Caco-2 (cell line): ENCODE results near the gene MNAT1. TPM values are rescaled to one million over a fixed set of nuclear protein-coding genes. Genes with fewer than 3 reads are reported as not detected.
"Not testable (repeated sequence)": the region's sequence is repeated elsewhere in the genome, so short reads cannot be mapped to it uniquely, and the experiment has no call there.

ENCODE experiments used
- BruUV-seq: library from RNA; stranded (reverse); fragments of 400-500 nt; replicated peaks from 2 replicates; lab custom pipeline; 2021; lab: Mats Ljungman, UMichigan
- CTCF ChIA-PET: fragments of 300-600 bp; sonication (Branson Sonifier 250); formaldehyde crosslinking; loops from one replicate; lab custom pipeline; 2022; ENCODE audit warnings: antibody characterized with exemption; lab: Charles Lee
- POLR2A ChIA-PET: fragments of 300-600 bp; sonication (Branson Sonifier 250); formaldehyde crosslinking; loops from one replicate; lab custom pipeline; 2022; ENCODE audit warnings: antibody characterized with exemption; lab: Charles Lee
- DNase-seq, 2 experiments: peaks; one replicate each; pipeline versions ENCODE4 v3.0.0 to v3.0.0-alpha.2; 2020 to 2022
- H3K27me3 ChIP-seq: replicated peaks from 2 replicates; pipeline ENCODE4 v1.6.0; 2011; ENCODE audit warnings: low read length; ENCODE audit not compliant: control insufficient read depth, insufficient read depth
- H3K36me3 ChIP-seq: 2 replicates; pipeline ENCODE4 v1.5.1; 2011; ENCODE audit warnings: low read length; ENCODE audit not compliant: control insufficient read depth, insufficient read depth
- H3K4me1 ChIP-seq: fragments of 250-450 bp; sonication (Bioruptor Pico); 2 replicates; pipeline ENCODE4 v1.5.1; 2020; ENCODE audit warnings: mild to moderate bottlenecking
- H3K4me3 ChIP-seq: 2 replicates; pipeline ENCODE4 v1.5.1; 2011; ENCODE audit warnings: low read depth, mild to moderate bottlenecking, control low read depth, low read length
- H3K9me3 ChIP-seq: fragments of 250-450 bp; sonication (Bioruptor Pico); 2 replicates; pipeline ENCODE4 v1.5.1; 2020; ENCODE audit warnings: mild to moderate bottlenecking, moderate library complexity
- H3K27ac Mint-ChIP-seq: one replicate; pipeline ENCODE4 v1.8.0; 2022; ENCODE audit warnings: mixed read lengths; ENCODE audit not compliant: unreplicated experiment
- H3K27me3 Mint-ChIP-seq: one replicate; pipeline ENCODE4 v1.8.0; 2022; ENCODE audit warnings: mixed read lengths; ENCODE audit not compliant: insufficient read depth, unreplicated experiment
- H3K36me3 Mint-ChIP-seq: one replicate; pipeline ENCODE4 v1.8.0; 2022; ENCODE audit warnings: mild to moderate bottlenecking, mixed read lengths; ENCODE audit not compliant: insufficient read depth, unreplicated experiment
- H3K4me1 Mint-ChIP-seq: one replicate; pipeline ENCODE4 v1.8.0; 2022; ENCODE audit warnings: low read depth, mixed read lengths; ENCODE audit not compliant: unreplicated experiment
- H3K4me3 Mint-ChIP-seq: one replicate; pipeline ENCODE4 v1.8.0; 2022; ENCODE audit warnings: mild to moderate bottlenecking, moderate library complexity, mixed read lengths; ENCODE audit not compliant: unreplicated experiment
- H3K9me3 Mint-ChIP-seq: one replicate; pipeline ENCODE4 v1.8.0; 2022; ENCODE audit warnings: mixed read lengths; ENCODE audit not compliant: unreplicated experiment
- CTCF ChIP-seq, 2 experiments: fragments of 200-600 bp in 1 of 2; IDR thresholded peaks; 1 replicate in 1 of 2; 2 replicates in 1 of 2; pipeline versions ENCODE4 v1.5.1 to v1.8.0; 2011 to 2022; ENCODE audit warnings: antibody characterized with exemption in 1 of 2, control low read depth in 1 of 2, inconsistent platforms in 1 of 2, low read depth in 1 of 2, low read length in 1 of 2, mild to moderate bottlenecking in 1 of 2, moderate library complexity in 1 of 2; ENCODE audit not compliant: insufficient read depth in 1 of 2, severe bottlenecking in 1 of 2, unreplicated experiment in 1 of 2
- intact Hi-C: fragments of 100-400 bp; cut with micrococcal nuclease; formaldehyde crosslinking; loops from one replicate; pipeline ENCODE4 v1.10.0; 2022; ENCODE audit not compliant: unreplicated experiment
- total RNA-seq: library from RNA; stranded (reverse); gene quantifications from 2 replicates; pipeline ENCODE4 v1.2.3, GENCODE V29; 2022

MNAT1 gene
- total RNA-seq, 1 experiment from 2014 or later: 36.4 TPM

- DNase-seq: no peak
- TF ChIP-seq CTCF (IDR thresholded peaks at IDR 0.05; ENCODE audit: insufficient read depth in 1 of 2, low read depth in 1 of 2, low read length in 1 of 2, severe bottlenecking in 1 of 2, unreplicated experiment in 1 of 2): no peak
- Mint-ChIP-seq H3K27me3 (no peaks in the 10 kb centered on the region), H3K27ac (no peak overlapping the region), H3K9me3 (no peaks in the 10 kb centered on the region), H3K4me1 (peaks cover 8% of the 10 kb centered on the region), H3K36me3 (no peaks in the 10 kb centered on the region), H3K4me3 (no peak overlapping the region)
- ChIA-PET POLR2A (no interaction called here), CTCF (no interaction called here)
- H3K4me3 ChIP-seq: no peak overlapping the region
- intact Hi-C loops: no loop called here
- H3K36me3 ChIP-seq: no peaks in the 10 kb centered on the region
- no TSS peak for BruUV-seq
- peaks cover 4% of the 10 kb centered on the region; the same call in 1 of the 2 replicates for H3K4me1 ChIP-seq
- H3K27me3 ChIP-seq: no peaks in the 10 kb centered on the region
- no peaks in the 10 kb centered on the region for H3K9me3 ChIP-seq
These were observed 43.5 kb downstream of the MNAT1 start for GRCh38 chr14:60777856-60778578.

- H3K36me3 Mint-ChIP-seq, H3K4me1 Mint-ChIP-seq, H3K27me3 Mint-ChIP-seq, POLR2A ChIA-PET, H3K27me3 ChIP-seq, CTCF ChIA-PET, H3K4me1 ChIP-seq, H3K9me3 ChIP-seq, H3K9me3 Mint-ChIP-seq, H3K36me3 ChIP-seq, BruUV-seq, H3K4me3 ChIP-seq, intact Hi-C loops, H3K27ac Mint-ChIP-seq, H3K4me3 Mint-ChIP-seq, DNase-seq: not testable (repeated sequence)
These were observed 45.4 kb downstream of the MNAT1 start for GRCh38 chr14:60779745-60780514.

- H3K4me1 ChIP-seq, H3K4me1 Mint-ChIP-seq, POLR2A ChIA-PET, CTCF ChIA-PET, BruUV-seq, H3K27me3 ChIP-seq, H3K27ac Mint-ChIP-seq, H3K36me3 Mint-ChIP-seq, H3K9me3 Mint-ChIP-seq, H3K27me3 Mint-ChIP-seq, H3K4me3 ChIP-seq, H3K4me3 Mint-ChIP-seq, intact Hi-C loops, H3K36me3 ChIP-seq, H3K9me3 ChIP-seq, DNase-seq: not testable (repeated sequence)
These were observed 46.0 kb downstream of the MNAT1 start for GRCh38 chr14:60780558-60780957.

- no peak for TF ChIP-seq CTCF (IDR thresholded peaks at IDR 0.05; ENCODE audit: insufficient read depth in 1 of 2, low read depth in 1 of 2, low read length in 1 of 2, severe bottlenecking in 1 of 2, unreplicated experiment in 1 of 2)
- ChIA-PET POLR2A (no interaction called here), CTCF (no interaction called here)
- peaks cover 2% of the 10 kb centered on the region for H3K4me1 Mint-ChIP-seq
- Histone ChIP-seq H3K9me3 (no peaks in the 10 kb centered on the region), H3K27me3 (no peaks in the 10 kb centered on the region), H3K4me1 (no peaks in the 10 kb centered on the region), H3K4me3 (no peak overlapping the region), H3K36me3 (no peaks in the 10 kb centered on the region)
- DNase-seq: no peak
- no peaks in the 10 kb centered on the region for H3K27me3 Mint-ChIP-seq
- H3K36me3 Mint-ChIP-seq: no peaks in the 10 kb centered on the region
- no TSS peak for BruUV-seq
- no peak overlapping the region for H3K27ac Mint-ChIP-seq
- H3K4me3 Mint-ChIP-seq: no peak overlapping the region
- H3K9me3 Mint-ChIP-seq: no peaks in the 10 kb centered on the region
- intact Hi-C loops: no loop called here
These were observed 52.3 kb downstream of the MNAT1 start for GRCh38 chr14:60786905-60787304.
